Measurements from ENCODE around the gene SLIRP.
"Not testable (repeated sequence)": the region's sequence is repeated elsewhere in the genome, so short reads cannot be mapped to it uniquely, and the experiment has no call there.

SLIRP gene

DNA sequence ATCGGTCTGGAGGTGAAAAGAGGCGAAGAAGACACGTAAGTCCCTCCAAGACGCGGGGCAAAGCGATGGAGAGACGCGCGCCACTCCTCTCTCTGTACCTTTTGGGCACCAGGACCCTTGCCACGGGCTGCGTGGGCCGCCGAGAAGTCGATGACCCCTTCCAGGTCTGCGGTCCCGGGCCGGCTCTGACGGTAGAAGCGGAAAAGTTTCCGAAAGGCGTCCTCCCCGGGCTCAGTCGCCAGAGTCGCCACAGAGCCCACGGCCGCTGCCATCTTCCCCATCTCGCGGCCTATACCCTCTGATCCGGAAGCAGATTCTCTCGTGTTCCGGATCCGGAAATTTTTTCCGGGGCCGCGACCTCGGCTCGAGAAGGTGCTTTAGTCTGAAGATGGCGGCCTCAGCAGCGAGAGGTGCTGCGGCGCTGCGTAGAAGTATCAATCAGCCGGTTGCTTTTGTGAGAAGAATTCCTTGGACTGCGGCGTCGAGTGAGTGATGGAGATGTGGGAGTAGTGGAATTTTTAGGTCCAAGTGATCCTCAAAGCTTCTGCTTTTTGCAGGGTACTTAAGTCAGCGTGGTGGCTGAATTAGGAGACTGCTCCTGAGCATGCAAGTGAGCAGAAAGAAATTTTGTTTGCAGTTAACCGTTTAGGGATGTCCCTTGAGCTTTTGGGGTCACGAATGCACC, at the start of gene SLIRP, which contains the start of gene ALKBH1:
Gene SLIRP, plus strand, starts transcription at position 380 of the 685 bp plus-strand sequence. Its CDS starts 9 bp downstream, at position 389.
Gene ALKBH1, minus strand, starts transcription at position 300 of the 685 bp plus-strand sequence. Its CDS starts 19 bp downstream, at position 281.
- peak; percentile 80 for DNase-seq

- DNase-seq = no peak
Observed at GRCh38 chr14:77659831-77660230, 48.1 kb upstream of the SLIRP start.

DNA sequence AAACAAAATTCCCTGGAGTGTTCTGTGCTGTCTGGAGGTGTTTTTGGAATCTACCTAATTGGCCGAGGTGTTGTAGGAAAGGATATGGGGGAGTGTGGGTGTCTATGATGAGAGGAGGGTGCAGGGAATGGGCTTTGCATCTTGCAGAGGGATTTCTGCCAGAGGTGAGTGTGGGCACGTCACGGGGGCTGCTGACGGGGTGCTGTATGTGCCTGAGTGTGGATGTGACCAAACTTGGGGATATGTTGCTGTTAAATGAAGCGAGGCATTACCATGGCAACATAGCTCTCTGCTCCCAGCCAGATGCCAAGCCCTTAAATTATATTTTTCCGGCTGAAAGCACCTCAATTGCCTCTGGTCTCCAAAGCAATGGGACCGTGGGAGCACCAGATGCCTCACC, 47.1 kb upstream of the SLIRP start:
- DNase-seq = no peak

DNA sequence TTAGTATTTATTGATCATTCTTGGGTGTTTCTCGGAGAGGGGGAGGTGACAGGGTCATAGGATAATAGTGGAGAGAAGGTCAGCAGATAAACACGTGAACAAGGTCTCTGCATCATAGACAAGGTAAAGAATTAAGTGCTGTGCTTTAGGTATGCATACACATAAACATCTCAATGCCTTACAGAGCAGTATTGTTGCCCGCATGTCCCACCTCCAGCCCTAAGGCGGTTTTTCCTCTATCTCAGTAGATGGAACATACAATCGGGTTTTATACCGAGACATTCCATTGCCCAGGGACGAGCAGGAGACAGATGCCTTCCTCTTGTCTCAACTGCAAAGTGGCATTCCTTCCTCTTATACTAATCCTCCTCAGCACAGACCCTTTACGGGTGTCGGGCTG, 46.3 kb upstream of the SLIRP start:
- not testable (repeated sequence) for DNase-seq

- no peak for DNase-seq
Observed at GRCh38 chr14:77663293-77663692, 44.6 kb upstream of the SLIRP start.

GRCh38 chr14:77667331-77667730, 40.6 kb upstream of the SLIRP start:
- no peak for DNase-seq

GRCh38 chr14:77673193-77673592, 34.7 kb upstream of the SLIRP start:
- no peak for DNase-seq

- no peak for DNase-seq
Observed at GRCh38 chr14:77674931-77675330, 33.0 kb upstream of the SLIRP start.

GRCh38 chr14:77681196-77682157, 26.4 kb upstream of the SLIRP start:
- no peak for DNase-seq

- no peak for DNase-seq
Observed at GRCh38 chr14:77682158-77682553, 25.7 kb upstream of the SLIRP start.

DNA sequence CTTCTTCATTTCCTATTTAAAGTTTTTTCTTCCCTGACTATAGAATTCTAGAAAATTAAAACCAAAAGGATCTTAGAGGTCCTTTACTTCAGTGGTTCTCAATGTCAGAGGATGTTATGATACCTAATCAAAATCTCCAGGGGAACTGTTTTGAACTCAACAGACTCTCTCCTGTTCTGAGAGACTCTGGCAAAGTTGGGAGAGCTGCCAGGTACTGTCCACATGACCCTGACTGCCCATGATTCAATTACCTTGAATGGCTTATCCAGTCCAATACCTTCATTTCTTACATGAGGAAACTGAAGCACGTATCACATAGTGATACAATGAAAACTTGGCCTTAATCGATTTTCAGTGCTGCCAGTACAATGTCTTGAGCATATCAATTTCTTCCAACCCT, 16.6 kb upstream of the SLIRP start:
- no peak for DNase-seq

DNA sequence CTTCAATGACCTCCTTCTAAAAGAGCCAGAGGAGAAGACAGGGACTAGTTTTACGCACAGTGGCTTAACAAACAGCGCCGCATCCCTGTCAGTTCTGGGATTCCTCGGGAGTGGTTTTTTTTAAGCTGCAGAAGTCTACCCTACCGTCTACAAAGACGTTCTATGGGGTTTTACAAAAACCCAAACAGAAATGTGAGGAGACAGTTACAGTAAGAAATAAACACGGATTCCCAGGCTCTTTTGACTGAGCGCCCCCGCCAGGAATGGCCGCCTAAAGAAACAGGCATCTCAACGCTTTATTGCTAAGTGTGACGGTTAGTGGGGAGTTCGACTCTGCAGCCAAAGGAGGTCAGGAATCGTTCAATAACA, 564 bp upstream of the SLIRP start:
- DNase-seq = no peak

DNA sequence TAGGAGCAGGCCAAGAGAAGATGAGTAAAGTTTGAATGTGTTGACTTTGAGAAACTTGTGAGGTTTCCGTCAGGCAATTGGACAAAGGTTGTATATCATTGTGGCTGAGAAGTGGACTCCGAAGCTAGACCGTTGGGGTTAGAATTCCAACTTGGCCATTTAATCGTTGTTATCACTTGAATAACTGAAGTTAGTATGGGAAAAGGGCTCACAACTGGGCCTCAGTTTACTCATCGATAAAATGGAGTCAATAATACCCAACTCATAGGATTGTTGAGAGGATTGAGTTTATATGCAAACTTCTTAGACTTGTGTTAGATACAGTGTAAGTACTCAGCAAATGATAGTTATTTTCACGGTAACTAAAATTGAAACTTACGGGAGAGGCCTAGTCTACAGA, 846 bp downstream of the SLIRP start:
- no peak for DNase-seq

DNA sequence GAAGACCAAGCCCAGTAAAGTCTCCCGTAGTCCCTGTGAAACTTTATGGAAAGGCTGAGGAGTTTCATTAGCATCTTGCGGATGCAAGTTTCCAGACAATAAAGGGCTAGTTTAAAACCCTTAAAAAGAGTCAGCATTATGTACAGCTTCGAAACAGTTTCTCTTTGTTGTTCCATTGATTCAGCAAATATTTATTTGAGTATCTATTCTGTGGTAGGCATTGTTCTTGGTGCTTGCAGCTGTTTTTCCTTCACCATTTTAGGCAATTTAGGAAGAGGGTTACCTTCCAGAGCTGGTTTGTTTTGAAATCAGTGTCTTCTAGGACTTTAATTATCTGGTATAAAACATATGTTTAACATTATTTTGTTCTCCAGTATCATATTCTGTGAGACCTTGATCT, 1.5 kb downstream of the SLIRP start:
- DNase-seq = no peak

- no peak for DNase-seq
Observed at GRCh38 chr14:77710364-77710763, 2.5 kb downstream of the SLIRP start.

DNA sequence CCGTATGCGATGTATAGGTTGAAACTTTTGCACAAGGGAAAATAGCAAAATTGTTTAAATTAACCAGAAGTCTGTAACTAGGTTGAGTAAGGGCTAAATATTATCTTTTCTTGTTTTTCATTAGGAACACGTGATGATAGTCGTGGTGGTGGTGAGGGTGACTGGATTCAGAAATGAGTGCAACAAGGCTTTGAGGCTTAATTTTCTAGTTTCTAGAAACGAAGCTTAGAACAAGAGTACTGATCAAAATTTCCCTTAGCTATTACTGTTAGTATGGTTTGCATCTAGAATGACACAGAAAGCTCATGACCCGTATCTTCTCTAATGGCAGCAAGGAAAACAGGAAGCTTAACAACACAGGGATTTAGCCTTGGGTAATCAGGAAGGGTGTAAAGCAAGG, 7.0 kb downstream of the SLIRP start:
- DNase-seq = no peak

DNA sequence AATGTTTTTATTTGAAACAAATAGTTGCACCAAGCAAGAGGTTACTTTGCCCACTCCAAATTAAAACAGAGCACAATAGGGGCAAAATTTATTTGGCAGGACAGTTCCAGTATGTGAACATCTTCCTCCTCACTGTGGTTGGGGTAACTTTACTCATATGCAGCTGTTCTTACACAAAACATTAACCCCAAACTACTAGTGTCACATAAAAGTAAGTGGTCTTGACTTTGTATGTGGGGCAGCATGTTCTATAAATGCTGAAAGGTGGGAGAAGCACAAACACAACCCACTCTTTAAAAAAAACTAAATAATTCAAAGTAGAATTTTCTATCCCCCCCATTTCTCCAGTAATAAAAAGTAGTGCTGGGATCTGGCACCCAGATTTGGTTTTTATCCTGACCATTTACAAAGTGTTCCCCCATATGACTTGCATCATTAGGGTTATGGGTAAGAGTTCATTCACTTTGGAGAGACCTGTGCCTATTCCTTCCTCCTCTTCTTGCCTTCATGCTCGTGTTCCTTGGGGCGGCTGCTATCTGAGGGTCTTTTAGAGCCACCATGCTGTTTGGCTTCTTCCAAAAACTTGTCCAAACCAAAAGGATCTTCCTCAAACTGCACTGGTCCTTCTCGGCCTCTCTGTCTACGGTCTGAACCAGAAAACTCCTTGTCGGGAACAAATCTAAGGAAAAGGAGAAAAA, 9.9 kb downstream of the SLIRP start:
- DNase-seq = no peak

DNA sequence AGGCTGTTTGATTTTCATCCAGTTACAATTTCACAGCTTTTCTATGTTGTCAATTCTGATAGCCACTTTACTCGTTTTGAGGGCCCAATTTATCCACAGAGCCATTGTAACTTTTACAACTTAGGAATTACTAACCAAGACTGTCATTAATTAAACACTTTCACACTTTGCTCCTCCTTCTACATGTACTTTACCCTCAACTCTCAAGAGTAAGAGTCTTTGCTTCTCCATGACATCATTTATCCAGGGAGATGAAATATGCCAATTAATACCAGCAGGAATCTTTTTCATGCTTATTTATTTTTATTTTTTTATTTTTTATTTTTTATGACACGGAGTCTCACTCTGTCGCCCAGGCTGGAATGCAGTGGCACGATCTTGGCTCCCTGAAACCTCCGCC, 13.5 kb downstream of the SLIRP start:
- DNase-seq = no peak

DNA sequence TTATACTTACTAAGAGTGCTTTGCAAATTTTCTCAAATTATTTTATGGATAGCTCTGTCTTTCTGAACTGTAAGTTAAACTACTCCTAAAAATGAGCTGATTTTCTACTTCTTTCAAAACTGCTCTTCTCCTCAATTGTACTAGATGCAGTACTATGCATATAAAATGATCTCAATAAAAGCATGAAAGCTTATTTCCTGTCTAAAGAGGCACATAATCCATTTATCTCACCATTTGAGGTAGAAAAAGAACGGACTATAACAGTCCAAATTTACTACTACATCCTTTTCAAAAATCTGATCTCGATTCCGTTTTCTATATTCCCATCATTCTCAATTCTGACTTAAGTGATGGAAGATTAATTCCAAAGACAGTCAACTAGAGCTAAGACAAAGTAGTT, 14.4 kb downstream of the SLIRP start:
- DNase-seq = no peak

DNA sequence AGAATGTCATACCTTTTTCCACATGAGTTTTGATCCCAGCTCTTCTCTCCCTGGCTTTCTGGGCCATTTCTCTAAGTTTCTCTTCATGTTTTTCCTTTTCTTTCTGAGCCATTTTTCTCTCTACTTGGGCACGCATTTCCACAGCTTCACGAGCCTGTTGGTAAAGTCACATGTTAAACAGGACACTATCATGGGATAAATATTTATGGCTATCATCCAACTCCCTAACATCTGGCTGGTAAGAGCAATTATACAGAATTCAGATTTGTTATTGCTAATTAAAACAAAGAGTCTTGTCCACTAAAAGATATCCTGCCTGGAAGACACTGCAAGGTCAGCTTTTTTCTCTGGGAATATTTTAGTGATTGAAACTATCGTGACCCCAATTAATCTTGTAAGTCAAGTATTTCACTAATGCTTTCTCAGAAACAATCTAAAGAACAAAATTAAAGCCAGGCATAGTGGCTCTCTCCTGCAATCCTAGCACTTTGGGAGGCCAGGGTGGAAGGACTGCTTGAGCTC, 23.1 kb downstream of the SLIRP start:
- no peak for DNase-seq

- no peak for DNase-seq
Observed at GRCh38 chr14:77738559-77739250, 30.8 kb downstream of the SLIRP start.

DNA sequence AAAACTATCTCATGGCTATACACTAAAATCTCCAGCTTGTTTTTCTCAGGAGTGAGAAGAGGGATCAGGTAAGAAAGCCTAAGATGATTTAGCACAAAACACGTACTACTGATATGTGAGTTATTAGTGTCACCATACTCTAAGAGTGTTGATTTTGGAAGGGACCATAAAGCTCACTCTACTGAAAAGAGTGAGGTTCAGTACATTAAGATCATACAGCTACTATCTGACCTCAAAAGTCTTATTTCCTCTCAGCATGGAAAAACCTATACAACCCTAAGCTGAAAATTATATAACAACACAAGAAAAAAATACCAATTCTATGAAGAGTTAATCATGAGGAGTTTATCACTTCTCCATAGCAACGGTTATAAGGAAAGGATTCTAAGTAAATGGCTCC, 33.5 kb downstream of the SLIRP start:
- no peak for DNase-seq
